GM03348 (cell line): ENCODE data around the gene PSD2.

Source experiments
- DNase-seq: peaks from one replicate; pipeline ENCODE4 v3.0.0; 2012; ENCODE audit warnings: low spot score

Gene PSD2

GRCh38 chr5:139763280-139763929 lies 32.2 kb upstream of the PSD2 start:
- DNase-seq: no peak

DNA sequence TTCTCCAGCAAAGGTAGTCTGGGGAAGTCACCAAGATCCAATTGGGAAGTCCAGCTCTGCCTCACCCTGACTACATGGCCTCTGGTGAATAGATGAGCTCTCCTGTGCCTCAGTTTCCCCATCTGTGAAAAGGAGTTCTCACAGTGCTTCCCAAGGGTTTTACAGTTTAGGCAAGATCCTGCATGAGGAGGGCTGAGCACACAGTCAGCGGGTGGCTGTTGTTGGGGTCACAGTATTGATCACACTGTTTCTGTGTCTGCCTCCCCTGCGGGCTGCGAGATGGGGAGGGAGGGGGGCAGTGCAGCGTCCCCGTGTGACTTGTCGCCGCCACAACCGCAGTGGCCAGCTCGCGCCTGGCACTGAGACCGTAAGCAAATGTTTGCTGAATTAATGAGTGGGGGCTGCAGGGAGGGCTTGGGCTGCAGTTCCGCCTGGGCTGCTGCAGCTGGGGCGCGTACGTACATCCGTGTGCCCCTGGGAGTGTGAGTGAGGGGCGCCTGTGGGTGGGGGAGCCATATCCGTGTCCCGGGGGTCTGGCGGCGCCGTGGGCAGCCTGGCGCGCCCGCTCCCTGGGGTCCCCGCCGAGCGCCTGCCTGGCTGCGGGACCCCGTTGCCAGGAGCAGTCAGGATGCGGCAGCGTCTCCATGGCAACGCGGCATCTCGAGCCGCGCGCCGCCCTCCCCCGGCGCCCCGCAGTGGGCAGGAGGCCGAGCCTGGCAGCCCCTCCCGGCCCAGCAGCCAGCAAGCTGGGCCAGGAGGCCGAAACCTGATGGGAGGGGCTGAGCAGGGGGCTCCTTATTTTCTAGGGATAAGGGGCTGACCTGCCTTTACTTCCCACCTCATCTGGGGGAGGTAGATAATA lies 31.4 kb upstream of the PSD2 start:
- DNase-seq: no peak

DNA sequence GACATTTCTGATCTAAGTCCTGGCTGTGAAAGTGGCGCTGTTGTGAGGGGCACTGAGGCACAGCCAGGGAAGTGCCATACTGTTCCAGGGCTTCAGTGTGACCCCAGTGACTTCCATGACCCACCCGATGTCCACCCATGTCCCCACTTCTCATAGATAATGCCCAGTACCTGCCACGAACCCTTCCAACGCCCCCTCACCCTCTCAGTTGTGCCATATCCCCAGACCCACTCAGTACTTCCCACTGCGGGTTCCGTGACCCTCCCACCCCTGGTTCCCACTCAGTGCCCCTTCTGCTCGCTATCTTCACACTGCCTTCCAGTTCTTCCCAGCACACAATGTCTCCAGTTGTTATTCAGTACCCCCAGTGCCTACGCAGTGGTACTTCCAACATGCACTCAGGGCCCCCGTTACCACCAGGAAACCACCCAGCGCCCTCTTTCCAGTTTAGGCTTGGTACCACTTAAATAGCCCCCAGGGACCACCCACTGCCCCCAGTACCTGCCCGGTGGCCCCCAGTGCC lies 30.7 kb upstream of the PSD2 start:
- DNase-seq: no peak

GRCh38 chr5:139765409-139766217 lies 30.0 kb upstream of the PSD2 start:
- peak; percentile 91 for DNase-seq

GRCh38 chr5:139767960-139768359 lies 27.6 kb upstream of the PSD2 start:
- no peak for DNase-seq

- no peak for DNase-seq
Observed at GRCh38 chr5:139768807-139769465, 26.7 kb upstream of the PSD2 start.

DNA sequence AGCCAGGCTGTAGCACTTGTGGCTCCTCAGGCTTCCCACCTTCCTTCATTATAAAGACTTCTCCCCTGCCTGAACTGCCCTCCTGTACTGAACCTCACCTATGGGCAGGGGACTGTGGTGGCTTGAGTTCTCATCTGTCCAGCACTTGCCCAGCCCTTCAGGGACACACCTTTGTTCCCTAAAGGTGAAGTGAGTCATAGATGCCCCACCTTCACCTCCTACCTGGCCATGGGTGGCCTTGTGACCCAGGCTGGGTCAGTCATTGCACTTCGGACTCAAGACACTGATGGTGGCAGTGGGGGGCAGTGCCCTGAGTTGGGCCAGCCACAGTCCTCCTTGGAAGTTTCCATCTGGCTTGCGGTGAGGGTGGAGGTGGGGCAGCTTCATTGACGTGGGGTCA lies 26.1 kb upstream of the PSD2 start:
- DNase-seq: no peak

GRCh38 chr5:139770722-139771121 lies 24.9 kb upstream of the PSD2 start:
- DNase-seq: no peak

DNA sequence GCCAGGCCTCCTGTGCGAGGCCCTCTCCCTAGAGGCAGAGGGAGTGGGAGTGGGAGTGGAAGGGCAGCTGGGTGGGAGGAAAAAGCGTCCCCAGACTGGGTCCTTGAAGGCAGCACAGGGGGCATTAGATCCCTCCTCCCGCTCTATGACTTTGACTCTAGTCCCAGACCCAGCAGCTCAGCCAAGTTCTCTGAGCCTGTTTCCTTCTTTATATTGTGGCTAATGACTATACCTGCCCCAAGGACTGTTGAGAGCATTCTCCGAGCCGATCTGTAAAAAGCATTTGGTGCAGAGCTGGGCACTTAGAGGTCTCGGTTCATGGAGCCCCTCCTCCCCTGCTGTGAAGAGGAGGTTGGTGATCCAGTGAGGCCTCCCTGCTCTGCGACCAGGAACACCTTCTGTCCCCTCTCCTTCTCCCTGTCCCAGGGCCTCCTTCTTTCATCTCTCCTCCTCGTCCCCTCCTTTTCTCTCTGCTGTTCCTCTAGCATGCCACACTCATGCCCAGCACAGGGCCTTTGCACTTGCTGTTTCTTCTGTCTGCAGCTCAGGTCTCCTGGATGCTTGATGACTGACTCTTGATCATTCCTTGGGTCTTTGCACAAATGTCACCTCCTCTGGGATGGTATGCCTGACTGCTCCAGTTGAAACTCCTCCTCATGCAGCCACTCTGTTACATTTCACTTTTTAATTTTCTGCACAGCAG lies 23.4 kb upstream of the PSD2 start:
- no peak for DNase-seq

GRCh38 chr5:139772927-139773690 lies 22.5 kb upstream of the PSD2 start:
- no peak for DNase-seq

GRCh38 chr5:139774980-139775661 lies 20.5 kb upstream of the PSD2 start:
- DNase-seq: peak; percentile 91

DNA sequence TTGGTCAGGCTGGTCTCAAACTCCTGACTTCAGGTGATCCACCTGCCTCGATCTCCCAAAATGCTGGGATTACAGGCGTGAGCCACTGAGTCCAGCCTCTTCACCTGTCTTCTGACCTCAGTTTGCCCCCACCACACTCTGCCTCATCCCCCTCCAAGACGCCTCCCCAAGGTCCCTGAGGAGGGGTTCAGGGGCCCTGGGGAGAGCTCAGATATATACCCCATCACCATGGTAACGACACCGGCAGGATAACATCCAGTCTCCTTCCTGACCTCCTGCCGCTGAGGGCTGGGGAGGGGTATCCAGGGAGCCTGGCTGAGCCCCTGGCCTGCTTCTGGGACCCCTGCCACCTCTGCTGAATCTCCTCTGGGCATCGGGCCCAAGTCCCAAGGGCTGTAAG lies 19.7 kb upstream of the PSD2 start:
- no peak for DNase-seq

- no peak for DNase-seq
Observed at GRCh38 chr5:139776861-139777260, 18.7 kb upstream of the PSD2 start.

DNA sequence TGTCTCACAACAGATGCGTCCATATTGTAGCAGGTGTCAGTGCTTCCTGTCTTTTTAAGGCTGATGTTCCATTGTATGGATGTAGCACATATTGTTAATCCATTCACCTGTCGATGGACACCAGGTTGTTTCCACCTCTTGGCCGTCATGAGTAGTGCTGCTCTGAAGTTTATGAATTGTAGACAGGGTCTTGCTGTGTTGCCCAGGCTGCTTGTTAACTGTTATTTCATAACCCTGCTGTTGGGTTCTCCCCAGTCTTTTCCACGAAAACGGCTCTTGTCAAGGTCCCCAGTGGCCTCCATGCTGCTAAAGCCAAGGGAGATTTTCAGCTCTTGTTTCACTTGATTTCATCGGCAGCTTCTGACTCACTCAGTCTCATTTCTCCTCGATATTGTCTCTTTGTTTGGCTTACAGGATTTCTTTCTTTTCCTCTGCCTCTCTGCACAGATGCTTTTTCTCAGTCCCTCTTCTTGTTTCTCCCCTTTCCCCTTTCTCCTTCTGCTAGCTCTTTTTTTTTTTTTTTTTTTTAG lies 12.1 kb upstream of the PSD2 start:
- no peak for DNase-seq

GRCh38 chr5:139784488-139784887 lies 11.1 kb upstream of the PSD2 start:
- no peak for DNase-seq

DNA sequence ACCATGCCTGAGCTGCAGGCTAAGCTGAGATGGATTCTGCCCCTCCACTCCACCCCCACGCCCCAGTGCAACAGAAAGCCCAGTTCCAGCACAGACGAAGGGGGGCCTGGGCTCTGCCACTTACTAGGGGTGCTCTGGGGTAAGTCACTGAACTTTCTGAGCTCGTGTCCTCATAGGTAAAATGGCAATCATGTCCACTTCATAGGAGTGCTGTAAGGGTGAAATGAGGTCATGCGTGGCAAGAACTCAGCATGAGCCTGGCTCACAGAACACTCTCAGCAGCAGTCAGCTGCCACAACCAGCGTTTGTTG lies 8.4 kb upstream of the PSD2 start:
- DNase-seq: no peak

GRCh38 chr5:139787568-139788293 lies 7.9 kb upstream of the PSD2 start:
- DNase-seq: peak; percentile 97

GRCh38 chr5:139788294-139788910 lies 7.2 kb upstream of the PSD2 start:
- no peak for DNase-seq
